B cell (primary cell): ENCODE measurements around the gene FANCI.

Source experiments
- CTCF ChIP-seq: fragments of 200-600 bp; IDR thresholded peaks from one replicate; pipeline ENCODE4 v1.8.0; 2022; ENCODE audit warnings: antibody characterized with exemption, mild to moderate bottlenecking
- EZH2 ChIP-seq: IDR thresholded peaks from 2 replicates; pipeline ENCODE4 v1.6.1; 2012; ENCODE audit warnings: borderline replicate concordance, low read depth, mild to moderate bottlenecking, moderate library complexity, low read length; ENCODE audit not compliant: insufficient read depth, poor library complexity, severe bottlenecking

- TF ChIP-seq CTCF: no peak
- TF ChIP-seq EZH2: no peak
Observed at GRCh38 chr15:89247446-89247845, 3.7 kb downstream of the FANCI start.
